HEK293T (cell line): ENCODE measurements around the gene KRTAP10-7.

ENCODE experiments used
- BHLHE40 ChIP-seq: fragments of 450-650 bp; IDR thresholded peaks from 2 replicates; pipeline ENCODE4 v1.6.1; 2016; ENCODE audit warnings: mild to moderate bottlenecking, moderate library complexity, borderline replicate concordance
- FOXA1 ChIP-seq: fragments of 450-650 bp; IDR thresholded peaks from 2 replicates; pipeline ENCODE4 v1.6.1; 2016; ENCODE audit warnings: mild to moderate bottlenecking
- FOXM1 ChIP-seq: fragments of 450-650 bp; IDR thresholded peaks from 2 replicates; pipeline ENCODE4 v1.6.1; 2017; ENCODE audit warnings: mild to moderate bottlenecking, borderline replicate concordance
- HDGF ChIP-seq: fragments of 450-650 bp; IDR thresholded peaks from 2 replicates; pipeline ENCODE4 v1.6.1; 2017; ENCODE audit warnings: antibody characterized with exemption, borderline replicate concordance
- SP1 ChIP-seq: fragments of 450-650 bp; IDR thresholded peaks from 2 replicates; pipeline ENCODE4 v1.6.1; 2017
- SUZ12 ChIP-seq: fragments of 450-650 bp; IDR thresholded peaks from 2 replicates; pipeline ENCODE4 v1.6.1; 2016; ENCODE audit warnings: mild to moderate bottlenecking

- no peak for TF ChIP-seq FOXM1
- TF ChIP-seq BHLHE40: no peak
- no peak for TF ChIP-seq FOXA1
- TF ChIP-seq HDGF: no peak
- TF ChIP-seq SUZ12: no peak
- no peak for TF ChIP-seq SP1
Observed at GRCh38 chr21:44567481-44568171, 32.8 kb upstream of the KRTAP10-7 start.
